ENCODE results near the gene USP32. TPM values are rescaled to one million over a fixed set of nuclear protein-coding genes. Genes with fewer than 3 reads are reported as not detected.

The USP32 gene
- total RNA-seq, 1 experiment from 2014 or later: 73.5 TPM

DNA sequence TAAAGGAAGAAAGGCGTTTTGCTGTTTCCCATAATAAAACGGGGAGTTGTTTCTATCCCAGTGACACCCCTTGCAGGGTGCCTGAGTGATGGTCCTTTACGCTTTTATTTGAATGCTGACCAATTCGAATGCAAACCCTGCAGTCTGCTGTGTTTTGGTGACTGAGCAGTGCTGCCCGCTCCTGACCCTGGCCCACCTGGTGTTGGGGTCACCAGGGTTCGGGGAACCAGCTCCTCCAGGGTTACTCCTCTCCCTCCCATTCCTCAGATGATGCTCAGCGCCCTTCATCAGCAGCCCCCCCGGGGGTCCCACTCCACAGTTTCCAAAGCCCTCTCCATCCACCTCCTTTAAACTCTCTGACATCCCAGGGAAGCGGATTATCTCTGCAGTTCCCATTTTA is 236.1 kb downstream of the USP32 start:
- TF ChIP-seq, protein P1, sequence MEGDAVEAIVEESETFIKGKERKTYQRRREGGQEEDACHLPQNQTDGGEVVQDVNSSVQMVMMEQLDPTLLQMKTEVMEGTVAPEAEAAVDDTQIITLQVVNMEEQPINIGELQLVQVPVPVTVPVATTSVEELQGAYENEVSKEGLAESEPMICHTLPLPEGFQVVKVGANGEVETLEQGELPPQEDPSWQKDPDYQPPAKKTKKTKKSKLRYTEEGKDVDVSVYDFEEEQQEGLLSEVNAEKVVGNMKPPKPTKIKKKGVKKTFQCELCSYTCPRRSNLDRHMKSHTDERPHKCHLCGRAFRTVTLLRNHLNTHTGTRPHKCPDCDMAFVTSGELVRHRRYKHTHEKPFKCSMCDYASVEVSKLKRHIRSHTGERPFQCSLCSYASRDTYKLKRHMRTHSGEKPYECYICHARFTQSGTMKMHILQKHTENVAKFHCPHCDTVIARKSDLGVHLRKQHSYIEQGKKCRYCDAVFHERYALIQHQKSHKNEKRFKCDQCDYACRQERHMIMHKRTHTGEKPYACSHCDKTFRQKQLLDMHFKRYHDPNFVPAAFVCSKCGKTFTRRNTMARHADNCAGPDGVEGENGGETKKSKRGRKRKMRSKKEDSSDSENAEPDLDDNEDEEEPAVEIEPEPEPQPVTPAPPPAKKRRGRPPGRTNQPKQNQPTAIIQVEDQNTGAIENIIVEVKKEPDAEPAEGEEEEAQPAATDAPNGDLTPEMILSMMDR (conservative IDR thresholded peaks at IDR 0.05): no peak
- no peak overlapping the region for H3K4me2 ChIP-seq (ENCODE audit: insufficient read depth, insufficient read length, low read length)

More for the DNA sequence above, 236.1 kb downstream of the USP32 start:
- H3K27ac ChIP-seq (ENCODE audit: insufficient read length, low read depth, low read length): no peak overlapping the region
- H3K9me3 ChIP-seq (ENCODE audit: control insufficient read depth, low read depth, low read length): no peaks in the 10 kb centered on the region
- H2AFZ ChIP-seq (ENCODE audit: low read length): no peak overlapping the region
- H3K36me3 Mint-ChIP-seq (ENCODE audit: insufficient read depth in 1 of 3, low read depth in 3 of 3): no peaks in the 10 kb centered on the region
- H3K4me1 ChIP-seq (ENCODE audit: insufficient read depth, low read length): peaks cover 21% of the 10 kb centered on the region; the same call in 1 of the 2 replicates
- H4K20me1 ChIP-seq (ENCODE audit: control insufficient read depth, insufficient read depth, insufficient read length): no peaks in the 10 kb centered on the region
- H2BK15ac ChIP-seq (ENCODE audit: low read depth, low read length): no peak overlapping the region
- peak overlapping the region; percentile 45; the same call in 1 of the 2 replicates for H3K14ac ChIP-seq (ENCODE audit: insufficient read depth, low read length)
- no peaks in the 10 kb centered on the region; a peak in 1 of 5 replicates for H3K9me3 Mint-ChIP-seq
- no peak overlapping the region for H3K4me3 Mint-ChIP-seq
- no peaks in the 10 kb centered on the region for H3K79me1 ChIP-seq (ENCODE audit: insufficient read depth, low read depth, low read length, poor library complexity, severe bottlenecking)
- WGBS (ENCODE audit: extremely low coverage, insufficient read length, low lambda C conversion rate): no CpG with 5 or more reads among the region's 9 CpGs
- no peak overlapping the region for H3T11ph ChIP-seq (ENCODE audit: low read length)
- H3K18ac ChIP-seq (ENCODE audit: insufficient read length, low read depth, low read length): no peak overlapping the region
- no peak for DNase-seq
- no peak overlapping the region for H2AK5ac ChIP-seq (ENCODE audit: insufficient read length, low read length)
- no peak overlapping the region for H3K9ac ChIP-seq (ENCODE audit: extremely low read depth, insufficient read length, low read length)
- H4K5ac ChIP-seq (ENCODE audit: insufficient read length, low read depth, low read length): no peak overlapping the region
- no peaks in the 10 kb centered on the region for H3K23me2 ChIP-seq (ENCODE audit: insufficient read length, low read depth, low read length, poor library complexity, severe bottlenecking)
- no peak overlapping the region for H4K91ac ChIP-seq (ENCODE audit: insufficient read length, low read depth, low read length)
- peaks cover 4% of the 10 kb centered on the region; the same call in 1 of the 2 replicates for H3K27me3 ChIP-seq (ENCODE audit: insufficient read depth, low read length)
- H2BK20ac ChIP-seq (ENCODE audit: low read depth, low read length, poor library complexity, severe bottlenecking): no peak overlapping the region
- H3K56ac ChIP-seq (ENCODE audit: insufficient read length, low read depth, low read length): no peak overlapping the region
- peaks cover 54% of the 10 kb centered on the region for H3K27me3 Mint-ChIP-seq (ENCODE audit: low read depth)
- H4K8ac ChIP-seq (replicated peaks; ENCODE audit: insufficient read length, low read depth, low read length): no peak overlapping the region
- no peak overlapping the region for H3K4ac ChIP-seq (ENCODE audit: low read depth, low read length)
- no peak overlapping the region for H2BK120ac ChIP-seq (ENCODE audit: low read depth, low read length, poor library complexity, severe bottlenecking)
- peak overlapping the region in 1 of 3 experiments; percentile 22; a peak in 1 of 7 replicates for H3K27ac Mint-ChIP-seq
- H3K23ac ChIP-seq (ENCODE audit: insufficient read length, low read depth, low read length): no peak overlapping the region
- no peak overlapping the region for H2BK12ac ChIP-seq (ENCODE audit: insufficient read length, low read depth, low read length)
- no peaks in the 10 kb centered on the region for H3K79me2 ChIP-seq (ENCODE audit: insufficient read depth, low read length)
- no peak overlapping the region for H2BK5ac ChIP-seq (ENCODE audit: insufficient read length, low read length)
- peaks cover 53 to 75% of the 10 kb centered on the region in 2 experiments for H3K4me1 Mint-ChIP-seq
